RWPE2 (cell line): ENCODE measurements around the gene CGN.

Experiments
- ATAC-seq: fragments of 200-7000 bp; cut with Tn5 transposase; 3 replicates; pipeline ENCODE4 v1.9.1; 2021; ENCODE audit warnings: low read depth
- DNase-seq: peaks from one replicate; pipeline ENCODE4 v3.0.0-alpha.2; 2020; ENCODE audit warnings: low spot score
- H3K27ac ChIP-seq: fragments of 450-650 bp; 2 replicates; pipeline ENCODE4 v1.5.1; 2017; ENCODE audit warnings: mild to moderate bottlenecking; ENCODE audit not compliant: poor library complexity, severe bottlenecking
- H3K27me3 ChIP-seq: fragments of 250-450 bp; sonication (Bioruptor Pico); 2 replicates; pipeline ENCODE4 v1.5.1; 2021; ENCODE audit warnings: mild to moderate bottlenecking, moderate library complexity; ENCODE audit not compliant: insufficient read depth, poor library complexity, severe bottlenecking
- H3K36me3 ChIP-seq: fragments of 250-450 bp; sonication (Bioruptor Pico); 2 replicates; pipeline ENCODE4 v1.5.1; 2020; ENCODE audit warnings: low read depth, mild to moderate bottlenecking, moderate library complexity
- H3K4me1 ChIP-seq: fragments of 250-450 bp; sonication (Bioruptor Pico); 2 replicates; pipeline ENCODE4 v1.5.1; 2021; ENCODE audit warnings: mild to moderate bottlenecking, moderate library complexity; ENCODE audit not compliant: insufficient read depth, poor library complexity, severe bottlenecking
- H3K4me3 ChIP-seq: fragments of 250-450 bp; sonication (Bioruptor Pico); 2 replicates; pipeline ENCODE4 v1.5.1; 2021; ENCODE audit warnings: mild to moderate bottlenecking, moderate library complexity; ENCODE audit not compliant: severe bottlenecking
- H3K9me3 ChIP-seq: fragments of 250-450 bp; sonication (Bioruptor Pico); 2 replicates; pipeline ENCODE4 v1.5.1; 2021; ENCODE audit warnings: mild to moderate bottlenecking, moderate library complexity; ENCODE audit not compliant: severe bottlenecking
- TF ChIP-seq, protein P1 (sequence below): fragments of 450-650 bp; IDR thresholded peaks from one replicate; pipeline ENCODE4 v1.5.1; 2017; ENCODE audit warnings: mild to moderate bottlenecking, moderate library complexity; ENCODE audit not compliant: poor library complexity, severe bottlenecking

Gene CGN

DNA sequence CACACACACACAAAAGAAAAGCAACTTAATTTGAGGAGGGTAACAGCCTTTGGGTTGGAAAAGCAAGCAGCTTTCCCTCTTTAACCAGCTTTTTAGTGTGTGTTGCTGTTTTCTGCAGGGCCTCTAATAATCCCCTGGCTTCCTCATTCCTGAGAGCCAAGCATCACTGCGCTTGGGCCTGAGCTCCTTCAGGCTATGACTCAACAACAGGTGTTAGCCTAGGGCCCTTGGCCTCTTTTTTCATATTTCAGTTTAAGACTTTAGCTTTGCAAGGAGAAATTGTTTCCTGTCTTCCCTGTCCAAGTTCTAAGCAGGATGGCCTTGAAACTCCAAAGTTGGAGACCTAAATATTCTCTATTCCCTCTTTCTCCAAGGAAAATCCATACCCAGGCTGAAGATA is 74.4 kb downstream of the CGN start:
- TF ChIP-seq, protein P1, sequence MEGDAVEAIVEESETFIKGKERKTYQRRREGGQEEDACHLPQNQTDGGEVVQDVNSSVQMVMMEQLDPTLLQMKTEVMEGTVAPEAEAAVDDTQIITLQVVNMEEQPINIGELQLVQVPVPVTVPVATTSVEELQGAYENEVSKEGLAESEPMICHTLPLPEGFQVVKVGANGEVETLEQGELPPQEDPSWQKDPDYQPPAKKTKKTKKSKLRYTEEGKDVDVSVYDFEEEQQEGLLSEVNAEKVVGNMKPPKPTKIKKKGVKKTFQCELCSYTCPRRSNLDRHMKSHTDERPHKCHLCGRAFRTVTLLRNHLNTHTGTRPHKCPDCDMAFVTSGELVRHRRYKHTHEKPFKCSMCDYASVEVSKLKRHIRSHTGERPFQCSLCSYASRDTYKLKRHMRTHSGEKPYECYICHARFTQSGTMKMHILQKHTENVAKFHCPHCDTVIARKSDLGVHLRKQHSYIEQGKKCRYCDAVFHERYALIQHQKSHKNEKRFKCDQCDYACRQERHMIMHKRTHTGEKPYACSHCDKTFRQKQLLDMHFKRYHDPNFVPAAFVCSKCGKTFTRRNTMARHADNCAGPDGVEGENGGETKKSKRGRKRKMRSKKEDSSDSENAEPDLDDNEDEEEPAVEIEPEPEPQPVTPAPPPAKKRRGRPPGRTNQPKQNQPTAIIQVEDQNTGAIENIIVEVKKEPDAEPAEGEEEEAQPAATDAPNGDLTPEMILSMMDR: no peak
- ATAC-seq (peak; percentile 92), DNase-seq (no peak)
- H3K27ac ChIP-seq: peak overlapping the region; percentile 83
- no peaks in the 10 kb centered on the region for H3K27me3 ChIP-seq
- no peak overlapping the region for H3K4me3 ChIP-seq
- peaks cover 26% of the 10 kb centered on the region for H3K36me3 ChIP-seq
- no peaks in the 10 kb centered on the region for H3K9me3 ChIP-seq
- peaks cover 34% of the 10 kb centered on the region for H3K4me1 ChIP-seq
